Endothelial cell of umbilical vein (primary cell): ENCODE results near the gene ELOVL6. TPM values are rescaled to one million over a fixed set of nuclear protein-coding genes. Genes with fewer than 3 reads are reported as not detected.

ENCODE experiments used
- BruUV-seq: library from RNA; stranded (reverse); fragments of 400-500 nt; replicated peaks from 2 replicates; lab custom pipeline; 2021; lab: Mats Ljungman, UMichigan
- CTCF ChIA-PET: fragments of 300-600, 350-600 bp; sonication (Branson Sonifier 250); formaldehyde crosslinking; loops from one replicate; lab custom pipeline; 2021; ENCODE audit warnings: antibody characterized with exemption, inconsistent platforms; lab: Charles Lee
- POLR2A ChIA-PET: fragments of 300-600, 350-600 bp; sonication (Branson Sonifier 250); formaldehyde crosslinking; loops from one replicate; lab custom pipeline; 2021; ENCODE audit warnings: antibody characterized with exemption, inconsistent platforms; lab: Charles Lee
- DNase-seq: peaks from one replicate; pipeline ENCODE4 v3.0.0-alpha.2; 2011; ENCODE audit warnings: low read depth, low spot score
- FAIRE-seq: peaks from 2 replicates; lab custom pipeline; 2011; peaks lifted over from hg19 to GRCh38; lab: Jason Lieb, UNC
- H2AFZ ChIP-seq: 2 replicates; pipeline ENCODE4 v1.6.0; 2012; ENCODE audit warnings: low read depth, low read length, control low read depth, inconsistent platforms
- H3K27ac ChIP-seq: 2 replicates; pipeline ENCODE4 v1.5.1; 2011; ENCODE audit warnings: low read depth, mild to moderate bottlenecking, control low read depth, low read length, moderate library complexity; ENCODE audit not compliant: insufficient read depth
- H3K27me3 ChIP-seq, 2 experiments: 2 replicates each; pipeline versions ENCODE4 v1.6.0 to v1.6.1; 2011; ENCODE audit warnings: low read length in 2 of 2, mixed read lengths in 1 of 2; ENCODE audit not compliant: control insufficient read depth in 2 of 2, insufficient read depth in 2 of 2
- H3K36me3 ChIP-seq, 2 experiments: 2 replicates in 1 of 2; 3 replicates in 1 of 2; pipeline ENCODE4 v1.5.1; 2011; ENCODE audit warnings: low read length in 2 of 2, mild to moderate bottlenecking in 1 of 2, moderate library complexity in 1 of 2; ENCODE audit not compliant: control insufficient read depth in 2 of 2, insufficient read depth in 2 of 2; ENCODE audit errors: extremely low read depth in 1 of 2
- H3K4me1 ChIP-seq: 3 replicates; pipeline ENCODE4 v1.5.1; 2011; ENCODE audit warnings: mild to moderate bottlenecking, low read length; ENCODE audit not compliant: control insufficient read depth, insufficient read depth; ENCODE audit errors: extremely low read depth
- H3K4me2 ChIP-seq: 2 replicates; pipeline ENCODE4 v1.6.1; 2011; ENCODE audit warnings: low read length, control low read depth, mixed read lengths; ENCODE audit not compliant: insufficient read depth
- H3K4me3 ChIP-seq, 3 experiments: fragments of 200-600 bp in 1 of 3; sonication (generic), shearing (Covaris generic) in 1 of 3; replicated peaks in 1 of 3; 2 replicates each; pipeline ENCODE4 v1.5.1; 2011 to 2016; ENCODE audit warnings: control low read depth in 3 of 3, low read length in 3 of 3, mild to moderate bottlenecking in 2 of 3, inconsistent platforms in 1 of 3, low read depth in 1 of 3, moderate library complexity in 1 of 3; ENCODE audit not compliant: insufficient read depth in 1 of 3
- H3K79me2 ChIP-seq: 2 replicates; pipeline ENCODE4 v1.6.0; 2012; ENCODE audit warnings: low read length, inconsistent platforms; ENCODE audit not compliant: control insufficient read depth, insufficient read depth
- H3K9ac ChIP-seq: replicated peaks from 2 replicates; pipeline ENCODE3; 2011; ENCODE audit warnings: low read length, control low read depth; ENCODE audit not compliant: insufficient read depth; ENCODE audit errors: extremely low read depth
- H3K9me1 ChIP-seq: replicated peaks from 3 replicates; pipeline ENCODE4 v1.6.0; 2011; ENCODE audit warnings: mild to moderate bottlenecking, low read length; ENCODE audit not compliant: control insufficient read depth, insufficient read depth; ENCODE audit errors: extremely low read depth
- H3K9me3 ChIP-seq: replicated peaks from 2 replicates; pipeline ENCODE4 v1.5.1; 2012; ENCODE audit warnings: low read length, inconsistent platforms; ENCODE audit not compliant: control insufficient read depth, insufficient read depth
- H4K20me1 ChIP-seq: replicated peaks from 2 replicates; pipeline ENCODE3; 2011; ENCODE audit warnings: mild to moderate bottlenecking, low read length; ENCODE audit not compliant: control insufficient read depth, insufficient read depth; ENCODE audit errors: extremely low read depth
- CTCF ChIP-seq, 2 donors: IDR thresholded peaks; 1 replicate in 1 of 2; 2 replicates in 1 of 2; pipeline ENCODE4 v1.5.1; 2011; ENCODE audit warnings: low read length in 2 of 2, mild to moderate bottlenecking in 2 of 2, moderate library complexity in 2 of 2, control low read depth in 1 of 2, inconsistent platforms in 1 of 2, low read depth in 1 of 2; ENCODE audit not compliant: insufficient read depth in 1 of 2; ENCODE audit errors: extremely low read depth in 1 of 2
- EZH2 ChIP-seq: IDR thresholded peaks from 2 replicates; pipeline ENCODE4 v1.6.1; 2012; ENCODE audit warnings: borderline replicate concordance, low read depth, mild to moderate bottlenecking, moderate library complexity, low read length, inconsistent platforms; ENCODE audit not compliant: severe bottlenecking
- GATA2 ChIP-seq: IDR thresholded peaks from 2 replicates; pipeline ENCODE4 v1.7.0; 2011; ENCODE audit warnings: low read depth, mild to moderate bottlenecking, moderate library complexity, mixed read lengths, low read length; ENCODE audit not compliant: insufficient read length, insufficient read depth
- JUN ChIP-seq: IDR thresholded peaks from 2 replicates; pipeline ENCODE4 v1.6.1; 2011; ENCODE audit warnings: borderline replicate concordance, low read depth; ENCODE audit not compliant: insufficient read length, insufficient read depth
- MAX ChIP-seq: IDR thresholded peaks from 2 replicates; pipeline ENCODE4 v1.6.1; 2011; ENCODE audit not compliant: insufficient read depth, insufficient read length
- MYC ChIP-seq: IDR thresholded peaks from one replicate; pipeline ENCODE4 v1.6.1; 2011; ENCODE audit warnings: mild to moderate bottlenecking, low read depth, low read length
- POLR2A ChIP-seq: IDR thresholded peaks from 2 replicates; pipeline ENCODE4 v1.6.1; 2012; ENCODE audit warnings: low read depth, mild to moderate bottlenecking, control low read depth, low read length
- POLR2AphosphoS5 ChIP-seq: IDR thresholded peaks from 2 replicates; pipeline ENCODE4 v1.6.1; 2012; ENCODE audit warnings: low read depth, mild to moderate bottlenecking, control low read depth, low read length, moderate library complexity; ENCODE audit not compliant: insufficient read depth
- dilution Hi-C: fragments of 300-500 bp; cut with MboI; formaldehyde crosslinking; loops from one replicate; pipeline ENCODE4 v1.15.0; 2019; ENCODE audit warnings: low sequenced_read_pairs; ENCODE audit not compliant: extremely low pct_ligation_motif_present
- intact Hi-C: fragments of 100-400 bp; cut with micrococcal nuclease; formaldehyde crosslinking; loops from one replicate; pipeline ENCODE4 v1.10.0; 2022
- polyA plus RNA-seq, 4 experiments: library from polyadenylated mRNA; depleted of rRNA in 3 of 4; stranded (reverse) in 3 of 4; unstranded in 1 of 4; fragments of >200 nt; gene quantifications; 2 replicates each; pipeline versions ENCODE4 v1.2.1 to v1.2.3, GENCODE V29; 2011 to 2012; ENCODE audit warnings: missing spikeins in 1 of 4
- total RNA-seq: library from RNA; stranded (reverse); gene quantifications from 2 replicates; pipeline ENCODE4 v1.2.3, GENCODE V29; 2021

Gene ELOVL6
- total and polyA plus RNA-seq, 2 donors (not counting 3 experiments of a cell fraction or from before 2014, with no cell fraction given) = 6.4 to 26.1 TPM

GRCh38 chr4:110032603-110033002 lies 165.8 kb downstream of the ELOVL6 start:
- POLR2A ChIA-PET = no interaction called here
- TF ChIP-seq MAX = no peak
- TF ChIP-seq CTCF (IDR thresholded peaks at IDR 0.05; ENCODE audit: extremely low read depth in 1 of 2, insufficient read depth in 1 of 2, low read depth in 1 of 2, low read length in 2 of 2) = no peak
- intact Hi-C loops = no loop called here

GRCh38 chr4:110025718-110026117 lies 172.7 kb downstream of the ELOVL6 start:
- TF ChIP-seq MYC = no peak
- no peak for TF ChIP-seq GATA2
- no peak for TF ChIP-seq CTCF (IDR thresholded peaks at IDR 0.05; ENCODE audit: extremely low read depth in 1 of 2, insufficient read depth in 1 of 2, low read depth in 1 of 2, low read length in 2 of 2)
- no peak for TF ChIP-seq MAX
- no peak for TF ChIP-seq POLR2AphosphoS5
- no peak for TF ChIP-seq POLR2A
- TF ChIP-seq JUN = no peak
- no peak for TF ChIP-seq EZH2
- FAIRE-seq = no peak
- Histone ChIP-seq H3K27me3 (peaks cover 5 to 7% of the 10 kb centered on the region in 2 experiments), H3K4me1 (no peaks in the 10 kb centered on the region), H3K36me3 (no peaks in the 10 kb centered on the region), H3K4me2 (no peak overlapping the region), H3K79me2 (no peaks in the 10 kb centered on the region), H3K9ac (no peak overlapping the region), H3K4me3 (no peak overlapping the region), H3K9me3 (no peaks in the 10 kb centered on the region), H4K20me1 (no peaks in the 10 kb centered on the region), H3K27ac (no peak overlapping the region), H2AFZ (no peak overlapping the region), H3K9me1 (no peaks in the 10 kb centered on the region)
- intact Hi-C loops = no loop called here
- POLR2A ChIA-PET = no interaction called here
- no TSS peak for BruUV-seq
- dilution Hi-C loops = no loop called here
- CTCF ChIA-PET = no interaction called here
- no peak for DNase-seq

More at GRCh38 chr4:110032603-110033002, 165.8 kb downstream of the ELOVL6 start:
- no peaks in the 10 kb centered on the region for H3K36me3 ChIP-seq
- CTCF ChIA-PET = interaction anchor here (1.0 to 2.0 kb wide), 2 partner anchors 17 to 26 kb away, joined by 3 to 5 read pairs; no protein-coding TSS in a partner anchor
- FAIRE-seq = no peak
- H3K4me3 ChIP-seq = no peak overlapping the region
- no TSS peak for BruUV-seq
- H3K4me1 ChIP-seq = no peaks in the 10 kb centered on the region
- no peaks in the 10 kb centered on the region for H3K9me3 ChIP-seq
- no peak for DNase-seq
- H3K27me3 ChIP-seq = peaks cover 6 to 8% of the 10 kb centered on the region in 2 experiments
- no peaks in the 10 kb centered on the region for H3K79me2 ChIP-seq
- no peak overlapping the region for H3K27ac ChIP-seq
- dilution Hi-C loops = no loop called here
- no peak overlapping the region for H3K9ac ChIP-seq
- no peak overlapping the region for H3K4me2 ChIP-seq
- H2AFZ ChIP-seq = no peak overlapping the region
- H3K9me1 ChIP-seq = no peaks in the 10 kb centered on the region
- no peaks in the 10 kb centered on the region for H4K20me1 ChIP-seq
